ENCODE measurements around the gene FIGLA. TPM values are rescaled to one million over a fixed set of nuclear protein-coding genes. Genes with fewer than 3 reads are reported as not detected.

FIGLA gene
- total and polyA plus RNA-seq, 2 experiments from 2014 or later = not detected

DNA sequence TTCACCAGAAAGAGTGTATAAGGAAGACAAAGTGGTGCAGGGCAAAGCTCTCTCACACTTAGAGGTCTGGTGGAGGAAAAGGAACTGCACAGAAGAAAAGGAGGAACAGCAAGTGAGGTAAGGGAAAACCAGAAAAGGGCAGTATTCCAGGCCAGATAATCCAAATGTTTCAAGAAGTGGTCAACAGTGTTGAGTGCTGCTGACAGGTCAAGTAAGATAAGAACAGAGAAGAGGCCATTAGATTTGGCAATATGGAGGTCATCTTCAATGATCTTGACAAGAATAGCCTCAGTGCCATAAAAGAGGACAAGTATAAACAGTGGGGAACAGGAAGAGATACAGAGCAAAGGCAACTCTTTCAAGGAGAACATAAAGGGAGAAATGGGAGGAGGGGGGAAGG is 37.4 kb downstream of the FIGLA start:
- TF ChIP-seq EZH2phosphoT487 (IDR thresholded peaks at IDR 0.05; ENCODE audit: insufficient read depth, low read depth) (no peak), EZH2 (IDR thresholded peaks at IDR 0.05; ENCODE audit: insufficient read depth, poor library complexity, severe bottlenecking) (no peak)
- Histone ChIP-seq H3K9ac (no peak overlapping the region), H3K4me1 (ENCODE audit: insufficient read depth) (no peaks in the 10 kb centered on the region), H3F3A (ENCODE audit: insufficient read depth) (no peaks in the 10 kb centered on the region), H3K27me3 (replicated peaks; ENCODE audit: insufficient read depth) (peaks cover 37% of the 10 kb centered on the region), H3K4me3 (no peak overlapping the region), H3K9me3 (ENCODE audit: low read depth) (no peaks in the 10 kb centered on the region), H4K20me1 (ENCODE audit: insufficient read depth) (no peaks in the 10 kb centered on the region), H3K36me3 (ENCODE audit: low read depth) (no peaks in the 10 kb centered on the region), H3K79me2 (ENCODE audit: insufficient read depth) (no peaks in the 10 kb centered on the region), H2AFZ (no peak overlapping the region), H3K4me2 (ENCODE audit: unreplicated experiment) (no peak overlapping the region), H3K9me2 (ENCODE audit: insufficient read depth) (no peaks in the 10 kb centered on the region), H3K27ac (no peak overlapping the region)
- in situ Hi-C loops (cut with MboI) = no loop called here
- DNase-seq = no peak

DNA sequence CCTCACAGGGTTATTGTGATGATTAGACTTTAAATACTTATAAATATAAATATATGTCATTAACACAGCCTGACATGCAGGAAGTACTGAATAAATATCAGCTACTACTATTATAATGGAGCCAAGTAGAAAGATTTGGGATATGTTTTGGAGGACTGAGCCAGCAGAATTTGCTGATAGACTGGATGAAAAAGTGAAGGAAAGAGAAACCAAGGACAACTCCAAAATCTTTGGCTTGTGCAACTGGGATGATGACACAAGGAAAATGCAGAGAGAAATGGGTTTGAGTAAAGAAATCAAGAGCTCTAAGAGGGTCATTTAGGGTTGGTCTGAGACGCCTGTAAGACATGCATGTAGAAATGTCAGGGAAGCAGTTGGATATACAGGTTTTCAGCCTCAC is 38.0 kb downstream of the FIGLA start:
- no peaks in the 10 kb centered on the region for H3K36me3 ChIP-seq (ENCODE audit: low read depth)
- no peaks in the 10 kb centered on the region for H3K79me2 ChIP-seq (ENCODE audit: insufficient read depth)
- no peak overlapping the region for H3K4me3 ChIP-seq
- DNase-seq = no peak
- H3K27me3 ChIP-seq (replicated peaks; ENCODE audit: insufficient read depth) = peaks cover 37% of the 10 kb centered on the region
- WGBS, 2 experiments (ENCODE audit: low coverage in 1 of 2, low lambda C conversion rate in 2 of 2, missing lambda C conversion rate in 2 of 2) = 50 to 56% methylated on average over 1 of the region's 1 CpG
- H2AFZ ChIP-seq = no peak overlapping the region
- H3K9me2 ChIP-seq (ENCODE audit: insufficient read depth) = no peaks in the 10 kb centered on the region
- no peak for TF ChIP-seq EZH2phosphoT487 (IDR thresholded peaks at IDR 0.05; ENCODE audit: insufficient read depth, low read depth)
- TF ChIP-seq EZH2 (IDR thresholded peaks at IDR 0.05; ENCODE audit: insufficient read depth, poor library complexity, severe bottlenecking) = no peak
- no peaks in the 10 kb centered on the region for H3K4me1 ChIP-seq (ENCODE audit: insufficient read depth)
- no peaks in the 10 kb centered on the region for H3F3A ChIP-seq (ENCODE audit: insufficient read depth)
- H3K9me3 ChIP-seq (ENCODE audit: low read depth) = no peaks in the 10 kb centered on the region
- no peak overlapping the region for H3K27ac ChIP-seq
- H3K4me2 ChIP-seq (ENCODE audit: unreplicated experiment) = no peak overlapping the region
- in situ Hi-C loops (cut with MboI) = no loop called here
- H4K20me1 ChIP-seq (ENCODE audit: insufficient read depth) = no peaks in the 10 kb centered on the region
- no peak overlapping the region for H3K9ac ChIP-seq

DNA sequence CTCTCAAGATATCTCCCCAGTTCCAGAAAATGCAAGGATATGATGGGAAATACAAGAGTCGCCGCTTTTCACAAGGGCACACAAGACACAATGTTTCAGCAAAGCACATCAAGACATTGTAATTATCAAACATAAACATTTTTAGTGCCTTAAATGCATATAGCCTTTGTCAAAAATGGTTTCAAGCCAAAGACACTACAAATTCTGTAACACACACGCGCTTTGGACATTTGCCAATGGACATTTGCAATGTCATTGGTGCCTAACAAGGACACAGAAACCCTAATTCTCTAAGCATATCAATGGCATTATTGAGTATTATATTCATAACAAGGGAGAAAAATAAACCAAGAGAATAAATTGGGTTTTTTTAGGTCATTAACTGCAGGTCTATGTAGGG is 38.6 kb downstream of the FIGLA start:
- 63 to 69% methylated on average over 4 of the region's 4 CpGs for WGBS, 2 experiments (ENCODE audit: low coverage in 1 of 2, low lambda C conversion rate in 2 of 2, missing lambda C conversion rate in 2 of 2)
- peaks cover 37% of the 10 kb centered on the region for H3K27me3 ChIP-seq (replicated peaks; ENCODE audit: insufficient read depth)
- H3K4me1 ChIP-seq (ENCODE audit: insufficient read depth) = no peaks in the 10 kb centered on the region
- in situ Hi-C loops (cut with MboI) = no loop called here
- no peak overlapping the region for H3K9ac ChIP-seq
- H3K27ac ChIP-seq = no peak overlapping the region
- H3F3A ChIP-seq (ENCODE audit: insufficient read depth) = no peaks in the 10 kb centered on the region
- H3K79me2 ChIP-seq (ENCODE audit: insufficient read depth) = no peaks in the 10 kb centered on the region
- no peaks in the 10 kb centered on the region for H4K20me1 ChIP-seq (ENCODE audit: insufficient read depth)
- H3K9me2 ChIP-seq (ENCODE audit: insufficient read depth) = no peaks in the 10 kb centered on the region
- TF ChIP-seq EZH2phosphoT487 (IDR thresholded peaks at IDR 0.05; ENCODE audit: insufficient read depth, low read depth) (no peak), EZH2 (IDR thresholded peaks at IDR 0.05; ENCODE audit: insufficient read depth, poor library complexity, severe bottlenecking) (no peak)
- no peaks in the 10 kb centered on the region for H3K9me3 ChIP-seq (ENCODE audit: low read depth)
- no peak overlapping the region for H3K4me3 ChIP-seq
- no peak overlapping the region for H2AFZ ChIP-seq
- no peaks in the 10 kb centered on the region for H3K36me3 ChIP-seq (ENCODE audit: low read depth)
- DNase-seq = no peak
- H3K4me2 ChIP-seq (ENCODE audit: unreplicated experiment) = no peak overlapping the region

DNA sequence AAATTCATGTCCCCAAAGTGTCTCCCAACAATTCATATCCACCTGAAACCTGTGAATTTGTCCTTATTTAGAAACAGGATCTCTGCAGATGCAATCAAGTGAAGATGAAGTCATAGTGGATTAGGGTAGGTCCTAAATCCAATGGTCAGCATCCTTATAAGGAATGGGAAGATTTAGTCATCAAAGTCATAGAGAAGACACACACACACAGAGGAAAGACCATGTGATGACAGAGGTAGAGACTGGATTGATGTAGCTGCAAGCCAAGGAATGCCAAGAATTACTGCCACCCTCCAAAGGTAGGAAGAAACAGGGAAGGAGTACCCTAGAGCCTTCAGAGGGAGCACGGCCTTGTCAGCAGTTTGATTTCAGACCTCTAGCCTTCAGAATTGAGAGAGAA is 40.1 kb downstream of the FIGLA start:
- Histone ChIP-seq H3K36me3 (ENCODE audit: low read depth) (no peaks in the 10 kb centered on the region), H3K79me2 (ENCODE audit: insufficient read depth) (no peaks in the 10 kb centered on the region)
- DNase-seq = no peak

More for the DNA sequence above, 40.1 kb downstream of the FIGLA start:
- no peak for TF ChIP-seq EZH2 (IDR thresholded peaks at IDR 0.05; ENCODE audit: insufficient read depth, poor library complexity, severe bottlenecking)
- no peak for TF ChIP-seq EZH2phosphoT487 (IDR thresholded peaks at IDR 0.05; ENCODE audit: insufficient read depth, low read depth)
- Histone ChIP-seq H3K27me3 (replicated peaks; ENCODE audit: insufficient read depth) (peaks cover 44% of the 10 kb centered on the region), H3K9me2 (ENCODE audit: insufficient read depth) (no peaks in the 10 kb centered on the region), H3K9me3 (ENCODE audit: low read depth) (no peaks in the 10 kb centered on the region), H3K9ac (no peak overlapping the region), H2AFZ (no peak overlapping the region), H3F3A (ENCODE audit: insufficient read depth) (no peaks in the 10 kb centered on the region), H3K4me1 (ENCODE audit: insufficient read depth) (no peaks in the 10 kb centered on the region), H3K4me3 (no peak overlapping the region), H3K27ac (no peak overlapping the region), H3K4me2 (ENCODE audit: unreplicated experiment) (no peak overlapping the region), H4K20me1 (ENCODE audit: insufficient read depth) (no peaks in the 10 kb centered on the region)
- in situ Hi-C loops (cut with MboI) = no loop called here
- 50 to 59% methylated on average over 1 of the region's 1 CpG for whole genome bisulfite sequencing, 2 experiments (ENCODE audit: low coverage in 1 of 2, low lambda C conversion rate in 2 of 2, missing lambda C conversion rate in 2 of 2)
